IMR-90 (cell line): Measurements from ENCODE around the gene PAPSS2. TPM values are rescaled to one million over a fixed set of nuclear protein-coding genes. Genes with fewer than 3 reads are reported as not detected.
A peak's percentile ranks its signal among the peaks of the same experiment; 100 is the strongest.

Experiments
- ATAC-seq: fragments of 200-7000 bp; cut with Tn5 transposase; 2 replicates; pipeline ENCODE4 v1.9.1; 2020; ENCODE audit warnings: low read depth, mild to moderate bottlenecking, moderate library complexity
- BruUV-seq: library from RNA; stranded (reverse); fragments of 400-500 nt; replicated peaks from 2 replicates; lab custom pipeline; 2021; lab: Mats Ljungman, UMichigan
- CTCF ChIA-PET: fragments of 300-600 bp; formaldehyde crosslinking; extraction: SDS; loops from one replicate; lab custom pipeline; 2021; ENCODE audit warnings: antibody characterized with exemption; lab: Yijun Ruan, JAX
- POLR2A ChIA-PET: fragments of 300-600 bp; sonication (Branson Sonifier 250); formaldehyde crosslinking; loops from one replicate; lab custom pipeline; 2022; ENCODE audit warnings: antibody characterized with exemption; ENCODE audit not compliant: unreplicated experiment; lab: Charles Lee
- DNase-seq: peaks from one replicate; pipeline ENCODE4 v3.0.0; 2013
- H2AFZ ChIP-seq: replicated peaks from 2 replicates; pipeline ENCODE3; 2013; ENCODE audit warnings: low read length, mild to moderate bottlenecking; ENCODE audit not compliant: poor library complexity
- H2AK5ac ChIP-seq: 2 replicates; pipeline ENCODE4 v1.6.1; 2013; ENCODE audit warnings: low read depth, low read length, inconsistent platforms
- H2AK9ac ChIP-seq: replicated peaks from 2 replicates; pipeline ENCODE3; 2013; ENCODE audit warnings: mild to moderate bottlenecking, low read depth, low read length, moderate library complexity; ENCODE audit not compliant: poor library complexity
- H2BK120ac ChIP-seq: 2 replicates; pipeline ENCODE4 v1.6.1; 2013; ENCODE audit warnings: low read depth, low read length, inconsistent platforms
- H2BK15ac ChIP-seq: 3 replicates; pipeline ENCODE4 v1.6.1; 2013; ENCODE audit warnings: low read depth, low read length, inconsistent platforms
- H2BK20ac ChIP-seq: 2 replicates; pipeline ENCODE4 v1.6.1; 2013; ENCODE audit warnings: low read depth, mild to moderate bottlenecking, inconsistent platforms, low read length, moderate library complexity
- H2BK5ac ChIP-seq: 2 replicates; pipeline ENCODE4 v1.6.1; 2013; ENCODE audit warnings: mild to moderate bottlenecking, low read depth, low read length, inconsistent platforms; ENCODE audit not compliant: poor library complexity, severe bottlenecking
- H3K14ac ChIP-seq: replicated peaks from 2 replicates; pipeline ENCODE4 v1.6.1; 2013; ENCODE audit warnings: low read depth, low read length, inconsistent platforms
- H3K18ac ChIP-seq: 2 replicates; pipeline ENCODE4 v1.6.1; 2013; ENCODE audit warnings: low read depth, low read length, control low read depth
- H3K23ac ChIP-seq: 2 replicates; pipeline ENCODE4 v1.6.1; 2013; ENCODE audit warnings: low read depth, low read length, inconsistent platforms
- H3K27ac ChIP-seq: 2 replicates; pipeline ENCODE4 v1.5.1; 2013; ENCODE audit warnings: mild to moderate bottlenecking, control low read depth, low read length; ENCODE audit not compliant: insufficient read depth
- H3K27me3 ChIP-seq: 2 replicates; pipeline ENCODE4 v1.6.1; 2013; ENCODE audit warnings: low read length; ENCODE audit not compliant: control insufficient read depth, insufficient read depth
- H3K36me3 ChIP-seq: 2 replicates; pipeline ENCODE4 v1.6.1; 2013; ENCODE audit warnings: low read length, mixed read lengths; ENCODE audit not compliant: control insufficient read depth, insufficient read depth
- H3K4ac ChIP-seq: 2 replicates; pipeline ENCODE4 v1.6.1; 2013; ENCODE audit warnings: low read depth, low read length, inconsistent platforms
- H3K4me1 ChIP-seq: 2 replicates; pipeline ENCODE4 v1.6.1; 2013; ENCODE audit warnings: low read length, mixed read lengths; ENCODE audit not compliant: control insufficient read depth, insufficient read depth
- H3K4me2 ChIP-seq: 2 replicates; pipeline ENCODE4 v1.6.1; 2013; ENCODE audit warnings: low read depth, mild to moderate bottlenecking, control low read depth, low read length, moderate library complexity
- H3K4me3 ChIP-seq: 2 replicates; pipeline ENCODE4 v1.5.1; 2013; ENCODE audit warnings: low read depth, mild to moderate bottlenecking, control low read depth, low read length, moderate library complexity; ENCODE audit not compliant: insufficient read depth
- H3K56ac ChIP-seq: 2 replicates; pipeline ENCODE4 v1.6.1; 2013; ENCODE audit warnings: low read length, inconsistent platforms; ENCODE audit not compliant: insufficient read depth; ENCODE audit errors: extremely low read depth
- H3K79me1 ChIP-seq, 2 experiments: 2 replicates each; pipeline ENCODE4 v1.6.1; 2013; ENCODE audit warnings: low read length in 2 of 2, inconsistent platforms in 1 of 2, low read depth in 1 of 2
- H3K9ac ChIP-seq: 2 replicates; pipeline ENCODE4 v1.6.1; 2013; ENCODE audit warnings: low read depth, low read length, control low read depth
- H3K9me1 ChIP-seq: 2 replicates; pipeline ENCODE4 v1.6.1; 2013; ENCODE audit warnings: low read length, inconsistent platforms; ENCODE audit not compliant: insufficient read depth
- H3K9me3 ChIP-seq: 2 replicates; pipeline ENCODE4 v1.6.1; 2013; ENCODE audit warnings: low read length; ENCODE audit not compliant: control insufficient read depth, insufficient read depth
- H4K20me1 ChIP-seq: 2 replicates; pipeline ENCODE4 v1.6.1; 2013; ENCODE audit warnings: low read length, inconsistent platforms; ENCODE audit not compliant: insufficient read depth
- H4K5ac ChIP-seq: 2 replicates; pipeline ENCODE4 v1.6.1; 2013; ENCODE audit warnings: mild to moderate bottlenecking, low read depth, low read length, control low read depth
- H4K8ac ChIP-seq, 2 experiments: 2 replicates each; pipeline ENCODE4 v1.6.1; 2013; ENCODE audit warnings: low read depth in 2 of 2, low read length in 2 of 2, control low read depth in 1 of 2, inconsistent platforms in 1 of 2
- H4K91ac ChIP-seq: 2 replicates; pipeline ENCODE4 v1.6.1; 2013; ENCODE audit warnings: low read depth, low read length, inconsistent platforms; ENCODE audit not compliant: insufficient read depth
- BHLHE40 ChIP-seq: fragments of 150-350 bp; IDR thresholded peaks from 2 replicates; pipeline ENCODE4 v1.6.1; 2016; ENCODE audit warnings: mild to moderate bottlenecking, low read depth, low read length
- CEBPB ChIP-seq: IDR thresholded peaks from 2 replicates; pipeline ENCODE4 v1.6.1; 2012; ENCODE audit warnings: low read depth, low read length, improper control_type of control experiment
- CHD1 ChIP-seq: IDR thresholded peaks from 2 replicates; pipeline ENCODE4 v1.6.1; 2012; ENCODE audit warnings: low read depth, low read length, improper control_type of control experiment
- FOS ChIP-seq: fragments of 150-350 bp; IDR thresholded peaks from 2 replicates; pipeline ENCODE4 v1.6.1; 2016; ENCODE audit warnings: low read depth, low read length
- MAFK ChIP-seq: IDR thresholded peaks from 2 replicates; pipeline ENCODE4 v1.6.1; 2012; ENCODE audit warnings: low read depth, low read length, improper control_type of control experiment
- MAZ ChIP-seq: IDR thresholded peaks from 2 replicates; pipeline ENCODE4 v1.6.1; 2012; ENCODE audit warnings: low read depth, mild to moderate bottlenecking, low read length, improper control_type of control experiment, moderate library complexity, borderline replicate concordance
- MXI1 ChIP-seq: IDR thresholded peaks from 2 replicates; pipeline ENCODE4 v1.6.1; 2012; ENCODE audit warnings: low read depth, mild to moderate bottlenecking, low read length, moderate library complexity, borderline replicate concordance
- RCOR1 ChIP-seq: IDR thresholded peaks from 2 replicates; pipeline ENCODE4 v1.6.1; 2012; ENCODE audit warnings: mild to moderate bottlenecking, low read length, improper control_type of control experiment; ENCODE audit not compliant: insufficient replicate concordance
- RFX5 ChIP-seq: IDR thresholded peaks from 2 replicates; pipeline ENCODE4 v1.8.0; 2012; ENCODE audit warnings: low read depth, mild to moderate bottlenecking, low read length, moderate library complexity
- SMC3 ChIP-seq: fragments of 150-350 bp; IDR thresholded peaks from 2 replicates; pipeline ENCODE4 v1.6.1; 2016; ENCODE audit warnings: low read depth, mild to moderate bottlenecking, antibody characterized with exemption, low read length, moderate library complexity
- WGBS, 2 experiments: methylation state at CpG; one replicate each; pipeline versions ENCODE4 v1.1.5 to v1.1.7; 2013; ENCODE audit warnings: missing lambda C conversion rate in 2 of 2; ENCODE audit not compliant: insufficient read length in 1 of 2; ENCODE audit errors: extremely low coverage in 2 of 2; 5-methylcytosine and 5-hydroxymethylcytosine counted together
- dilution Hi-C: fragments of 300-500 bp; cut with HindIII; formaldehyde crosslinking; loops from one replicate; pipeline ENCODE4 v1.14.3; 2018; ENCODE audit warnings: low sequenced_read_pairs; ENCODE audit not compliant: unreplicated experiment
- in situ Hi-C: fragments of 300-500 bp; cut with MboI; formaldehyde crosslinking; loops from 3 replicates; pipeline ENCODE4 v1.14.3; 2019; ENCODE audit warnings: low sequenced_read_pairs, inconsistent platforms, mixed read lengths
- intact Hi-C: fragments of 100-400 bp; cut with micrococcal nuclease; formaldehyde crosslinking; loops from 2 replicates; pipeline ENCODE4 v1.10.0; 2022
- polyA plus RNA-seq, 3 experiments: library from polyadenylated mRNA; depleted of rRNA; stranded (reverse); fragments of >200 nt; gene quantifications; 2 replicates each; pipeline ENCODE4 v1.2.3, GENCODE V29; 2012; ENCODE audit warnings: low replicate concordance in 1 of 3
- total RNA-seq: library from RNA; depleted of rRNA; stranded (reverse); fragments of >200 nt; gene quantifications from 2 replicates; pipeline ENCODE4 v1.2.3, GENCODE V29; 2012

The PAPSS2 gene
- total and polyA plus RNA-seq, 2 of the 4 experiments (the other 2 are of a cell fraction) = 55.0 to 63.3 TPM

DNA sequence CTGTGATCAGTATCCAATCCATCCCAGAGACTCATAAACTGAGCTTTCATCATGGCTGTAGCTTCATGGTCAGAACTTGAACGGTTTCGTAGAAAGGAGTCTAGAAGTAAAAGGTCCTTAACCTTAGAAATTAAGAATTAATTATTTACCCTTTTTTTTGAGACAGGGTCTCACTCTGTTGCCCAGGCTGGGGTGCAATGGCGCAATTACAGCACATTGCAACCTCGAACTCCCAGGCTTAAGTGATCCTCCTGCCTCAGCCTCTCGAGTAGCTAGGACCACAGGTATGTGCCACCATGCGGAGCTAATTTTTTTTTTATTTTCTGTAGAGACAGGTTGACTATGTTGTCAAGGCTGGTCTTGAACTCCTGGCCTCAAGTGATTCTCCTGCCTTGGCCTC lies 116.7 kb downstream of the PAPSS2 start:
- Histone ChIP-seq H3K4me1 (peaks cover 4% of the 10 kb centered on the region), H3K14ac (no peak overlapping the region), H2BK20ac (no peak overlapping the region), H4K5ac (peak overlapping the region; percentile 9; the same call in 1 of the 2 replicates), H4K91ac (no peak overlapping the region), H3K4ac (peak overlapping the region; percentile 19; the same call in 1 of the 2 replicates), H3K4me3 (no peak overlapping the region), H3K9me1 (peaks cover 6% of the 10 kb centered on the region; the same call in 1 of the 2 replicates), H2AK5ac (peak overlapping the region; percentile 76; the same call in 1 of the 2 replicates), H4K20me1 (no peaks in the 10 kb centered on the region), H3K9ac (no peak overlapping the region), H2AFZ (no peak overlapping the region), H2AK9ac (peak overlapping the region; percentile 13), H4K8ac (0 out of 4 replicates have a peak overlapping the region, but pooled peaks of 1 of the 2 experiments have one; percentile 53), H3K9me3 (no peaks in the 10 kb centered on the region), H3K56ac (no peak overlapping the region), H2BK120ac (no peak overlapping the region), H3K36me3 (peaks cover 2% of the 10 kb centered on the region), H3K79me1 (peaks cover 9 to 26% of the 10 kb centered on the region in 2 experiments; a peak in 3 of 4 replicates), H3K27me3 (no peaks in the 10 kb centered on the region), H3K23ac (no peak overlapping the region), H3K27ac (peak overlapping the region; percentile 78), H3K18ac (peak overlapping the region; percentile 24; the same call in 1 of the 2 replicates), H3K4me2 (peak overlapping the region; percentile 96; the same call in 1 of the 2 replicates), H2BK5ac (peak overlapping the region; percentile 75), H2BK15ac (no peak overlapping the region)
- no TSS peak for BruUV-seq
- in situ Hi-C loops = no loop called here
- intact Hi-C loops = no loop called here
- ChIA-PET CTCF (interaction anchor here (0.5 kb wide), 1 partner anchor 528 kb away, joined by 3 read pairs; no protein-coding TSS in a partner anchor), POLR2A (no interaction called here)
- ATAC-seq = no peak; the same call in 1 of the 2 replicates
- dilution Hi-C loops = no loop called here
- DNase-seq = no peak
- TF ChIP-seq CEBPB (no peak), MAFK (no peak), MAZ (no peak), BHLHE40 (no peak), FOS (no peak), CHD1 (no peak), SMC3 (no peak), RCOR1 (no peak), RFX5 (no peak), MXI1 (no peak)
- WGBS, 2 experiments = no CpG with 5 or more reads among the region's 6 CpGs
